ENCODE data around the gene GCSH.
A peak's percentile ranks its signal among the peaks of the same experiment; 100 is the strongest.

Gene GCSH

DNA sequence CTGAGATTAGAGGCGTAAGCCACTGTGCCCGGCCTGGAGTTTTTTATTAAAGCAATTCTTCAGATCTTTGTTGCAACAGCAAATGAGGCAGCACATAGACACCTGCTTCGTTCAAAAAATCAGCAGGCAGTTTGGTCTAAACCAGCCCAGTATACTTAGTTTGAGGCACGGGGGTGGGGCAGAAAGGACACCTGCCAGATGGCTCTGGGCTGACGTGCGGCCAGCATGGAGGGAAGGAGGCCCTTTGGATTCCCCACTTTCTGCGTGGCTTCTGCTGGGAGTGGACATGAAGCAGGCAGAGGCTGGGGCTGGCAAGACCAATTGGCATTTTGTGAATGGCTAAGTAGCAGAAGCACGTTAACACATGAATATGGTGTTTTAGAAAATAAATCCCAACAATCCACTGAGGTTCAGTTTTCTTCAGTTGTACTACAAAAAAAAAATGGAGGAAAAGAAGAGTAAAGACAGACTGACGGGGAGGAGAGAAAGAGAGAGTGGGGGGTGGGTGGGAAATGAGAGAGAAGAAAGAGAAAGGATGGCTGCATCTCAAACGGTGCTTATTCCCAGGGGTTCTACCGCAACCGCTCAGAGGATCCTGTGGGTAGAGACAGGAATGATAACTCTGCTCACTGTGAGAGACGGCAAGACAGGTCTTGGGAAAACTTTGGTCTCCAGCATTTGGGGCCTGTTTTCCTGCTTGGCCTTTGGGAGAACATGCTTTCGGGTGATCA lies 35.5 kb downstream of the GCSH start:
- TF ChIP-seq, protein P1, sequence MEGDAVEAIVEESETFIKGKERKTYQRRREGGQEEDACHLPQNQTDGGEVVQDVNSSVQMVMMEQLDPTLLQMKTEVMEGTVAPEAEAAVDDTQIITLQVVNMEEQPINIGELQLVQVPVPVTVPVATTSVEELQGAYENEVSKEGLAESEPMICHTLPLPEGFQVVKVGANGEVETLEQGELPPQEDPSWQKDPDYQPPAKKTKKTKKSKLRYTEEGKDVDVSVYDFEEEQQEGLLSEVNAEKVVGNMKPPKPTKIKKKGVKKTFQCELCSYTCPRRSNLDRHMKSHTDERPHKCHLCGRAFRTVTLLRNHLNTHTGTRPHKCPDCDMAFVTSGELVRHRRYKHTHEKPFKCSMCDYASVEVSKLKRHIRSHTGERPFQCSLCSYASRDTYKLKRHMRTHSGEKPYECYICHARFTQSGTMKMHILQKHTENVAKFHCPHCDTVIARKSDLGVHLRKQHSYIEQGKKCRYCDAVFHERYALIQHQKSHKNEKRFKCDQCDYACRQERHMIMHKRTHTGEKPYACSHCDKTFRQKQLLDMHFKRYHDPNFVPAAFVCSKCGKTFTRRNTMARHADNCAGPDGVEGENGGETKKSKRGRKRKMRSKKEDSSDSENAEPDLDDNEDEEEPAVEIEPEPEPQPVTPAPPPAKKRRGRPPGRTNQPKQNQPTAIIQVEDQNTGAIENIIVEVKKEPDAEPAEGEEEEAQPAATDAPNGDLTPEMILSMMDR (IDR thresholded peaks at IDR 0.05), result no peak
- peaks cover 20% of the 10 kb centered on the region for H3K4me1 Mint-ChIP-seq
- H3K36me3 Mint-ChIP-seq (ENCODE audit: low read depth), result peaks cover 16% of the 10 kb centered on the region
- no peak for DNase-seq
- H3K4me3 Mint-ChIP-seq, result peak overlapping the region; percentile 11
- H3K9me3 Mint-ChIP-seq, result no peaks in the 10 kb centered on the region
- peak overlapping the region; percentile 62 for H3K27ac Mint-ChIP-seq
- H3K27me3 Mint-ChIP-seq (ENCODE audit: low read depth, poor library complexity), result peaks cover 3% of the 10 kb centered on the region

DNA sequence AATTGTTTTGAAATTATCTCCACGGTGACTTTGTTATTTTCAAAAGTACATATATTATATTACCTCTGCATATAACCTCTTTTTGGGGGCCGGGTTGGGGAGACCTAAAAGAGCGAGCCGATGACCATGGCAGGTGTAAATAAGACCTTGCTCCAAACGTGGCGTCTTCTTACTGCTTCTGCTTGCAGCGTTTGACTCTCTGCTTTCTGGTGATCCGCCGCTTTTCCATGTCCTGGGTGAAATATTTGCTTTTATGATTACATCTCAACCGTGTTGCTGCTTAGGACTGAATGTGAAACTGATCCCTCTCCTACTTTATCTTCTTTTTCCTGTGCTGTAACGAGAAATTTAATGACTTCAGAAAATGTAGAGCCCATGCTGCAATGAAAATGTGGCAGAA lies 42.4 kb downstream of the GCSH start:
- no peaks in the 10 kb centered on the region for H3K4me1 Mint-ChIP-seq
- TF ChIP-seq, protein P1 (IDR thresholded peaks at IDR 0.05), result no peak
- DNase-seq, result no peak
- peaks cover 33% of the 10 kb centered on the region for H3K36me3 Mint-ChIP-seq (ENCODE audit: low read depth)
- no peak overlapping the region for H3K27ac Mint-ChIP-seq
- peaks cover 12% of the 10 kb centered on the region for H3K27me3 Mint-ChIP-seq (ENCODE audit: low read depth, poor library complexity)
- peaks cover 33% of the 10 kb centered on the region for H3K9me3 Mint-ChIP-seq
- no peak overlapping the region for H3K4me3 Mint-ChIP-seq

DNA sequence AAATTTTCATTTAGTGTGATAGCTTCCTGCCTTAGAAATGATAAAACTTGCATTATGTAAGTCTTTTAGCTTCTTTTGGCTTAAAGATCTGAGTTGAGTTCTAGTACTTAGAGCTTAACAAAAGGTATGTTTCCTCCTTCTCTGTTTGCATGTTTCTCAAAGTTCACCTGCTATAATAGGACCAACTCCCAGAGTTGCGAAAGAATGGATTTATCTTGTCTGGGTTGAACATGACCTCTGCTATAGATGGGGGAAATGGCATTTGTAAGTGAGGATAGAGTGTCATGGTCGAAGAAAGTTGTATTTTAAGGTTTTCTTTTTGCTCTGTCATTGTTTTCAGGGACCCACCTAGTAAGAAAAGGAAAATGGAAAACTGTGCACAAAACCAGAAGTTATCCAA lies 53.4 kb downstream of the GCSH start:
- no peak overlapping the region for H3K4me3 Mint-ChIP-seq
- H3K27me3 Mint-ChIP-seq (ENCODE audit: low read depth, poor library complexity), result no peaks in the 10 kb centered on the region
- no peak for DNase-seq
- TF ChIP-seq, protein P1 (IDR thresholded peaks at IDR 0.05), result no peak
- peak overlapping the region; percentile 74 for H3K27ac Mint-ChIP-seq
- H3K9me3 Mint-ChIP-seq, result peaks cover 4% of the 10 kb centered on the region
- peaks cover 82% of the 10 kb centered on the region for H3K36me3 Mint-ChIP-seq (ENCODE audit: low read depth)
- H3K4me1 Mint-ChIP-seq, result peaks cover 11% of the 10 kb centered on the region

DNA sequence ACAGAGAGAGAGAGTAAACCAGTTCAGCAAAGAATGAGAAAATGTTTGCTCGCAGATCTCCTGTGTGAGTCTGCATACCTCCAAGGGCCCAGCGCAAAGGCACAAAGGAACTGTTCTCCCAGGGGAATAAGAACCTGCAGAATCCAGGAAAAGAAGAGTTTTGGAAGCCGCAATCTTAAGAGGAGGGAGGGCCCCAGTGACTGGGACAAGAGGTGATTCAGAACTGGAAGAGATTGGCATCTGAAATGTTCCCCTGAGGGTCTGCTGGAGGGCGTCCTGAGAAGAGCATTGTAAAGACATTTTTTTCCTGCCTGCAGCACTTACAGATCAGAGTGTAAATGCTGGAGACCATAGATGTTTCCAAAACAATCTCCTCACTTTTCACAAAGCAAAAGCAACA lies 54.5 kb downstream of the GCSH start:
- H3K4me3 Mint-ChIP-seq, result no peak overlapping the region
- DNase-seq, result no peak
- H3K4me1 Mint-ChIP-seq, result peaks cover 22% of the 10 kb centered on the region
- peak overlapping the region; percentile 91 for H3K27ac Mint-ChIP-seq
- peaks cover 84% of the 10 kb centered on the region for H3K36me3 Mint-ChIP-seq (ENCODE audit: low read depth)
- H3K9me3 Mint-ChIP-seq, result no peaks in the 10 kb centered on the region
- H3K27me3 Mint-ChIP-seq (ENCODE audit: low read depth, poor library complexity), result no peaks in the 10 kb centered on the region
- TF ChIP-seq, protein P1 (IDR thresholded peaks at IDR 0.05), result no peak

DNA sequence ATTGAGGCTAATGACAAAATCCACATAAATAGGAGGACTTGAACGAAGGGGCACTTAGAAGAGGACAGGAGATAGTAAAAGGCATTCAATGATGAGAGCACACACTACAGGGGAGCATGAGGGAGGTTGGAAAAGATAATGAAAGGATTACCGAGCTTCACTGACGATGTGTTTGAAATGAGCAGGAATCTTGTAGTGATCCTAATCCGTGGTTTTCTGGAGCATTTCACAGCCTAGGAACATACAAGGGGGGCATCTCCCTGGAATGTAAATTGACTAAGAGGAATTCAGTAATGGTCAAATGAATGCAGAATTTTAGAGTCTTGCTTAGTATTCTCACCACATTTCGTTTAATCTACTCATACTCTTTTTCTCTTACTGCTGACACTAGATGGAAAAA lies 55.4 kb downstream of the GCSH start:
- Mint-ChIP-seq H3K4me3 (no peak overlapping the region), H3K27me3 (ENCODE audit: low read depth, poor library complexity) (no peaks in the 10 kb centered on the region), H3K36me3 (ENCODE audit: low read depth) (peaks cover 77% of the 10 kb centered on the region), H3K4me1 (peaks cover 24% of the 10 kb centered on the region), H3K9me3 (no peaks in the 10 kb centered on the region), H3K27ac (peak overlapping the region; percentile 2)
- no peak for DNase-seq
- TF ChIP-seq, protein P1 (IDR thresholded peaks at IDR 0.05), result no peak

DNA sequence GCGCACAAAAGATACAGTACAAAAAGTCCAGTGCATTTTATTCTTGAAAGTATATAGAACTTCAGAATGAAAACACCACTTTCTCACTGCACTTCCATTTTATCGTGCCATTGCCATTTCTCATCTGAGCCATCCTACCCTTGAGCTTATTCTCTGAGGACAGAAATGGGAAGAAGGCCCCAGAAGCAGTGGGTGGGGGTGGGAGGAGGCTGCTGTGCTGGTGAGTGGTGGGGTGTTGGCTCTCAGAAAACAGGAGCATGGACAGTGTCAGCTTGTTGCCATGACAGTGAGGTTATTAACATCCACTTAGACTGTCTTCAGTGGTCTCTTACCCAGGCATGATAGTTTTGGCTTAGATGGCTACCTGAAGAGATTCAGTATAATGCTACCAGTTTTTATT lies 56.1 kb downstream of the GCSH start:
- Mint-ChIP-seq H3K27ac (peak overlapping the region; percentile 9), H3K27me3 (ENCODE audit: low read depth, poor library complexity) (no peaks in the 10 kb centered on the region)
- DNase-seq, result no peak

More for the DNA sequence above, 56.1 kb downstream of the GCSH start:
- Mint-ChIP-seq H3K4me3 (no peak overlapping the region), H3K4me1 (peaks cover 24% of the 10 kb centered on the region), H3K9me3 (no peaks in the 10 kb centered on the region), H3K36me3 (ENCODE audit: low read depth) (peaks cover 70% of the 10 kb centered on the region)
- TF ChIP-seq, protein P1 (IDR thresholded peaks at IDR 0.05), result no peak

Data from nephron progenitor cell (in vitro differentiated cells).